Measurements from ENCODE around the gene INTS15.

- no peak for TF ChIP-seq POLR2AphosphoS5 (IDR thresholded peaks at IDR 0.05; ENCODE audit: control insufficient read depth, insufficient read depth, low read depth, low read length)
- no peak for TF ChIP-seq ZNF766 (CRISPR knock-in tag; conservative IDR thresholded peaks at IDR 0.05)
- no peak for TF ChIP-seq YY1 (IDR thresholded peaks at IDR 0.05; ENCODE audit: borderline replicate concordance in 1 of 3, control insufficient read depth in 1 of 3, extremely low read depth in 1 of 3, insufficient read depth in 3 of 3, insufficient read length in 1 of 3, insufficient replicate concordance in 2 of 3, low read depth in 1 of 3, low read length in 2 of 3)
- TF ChIP-seq CTCF (IDR thresholded peaks at IDR 0.05 in 2 of 3, conservative IDR thresholded peaks at IDR 0.05 in 1 of 3; ENCODE audit: insufficient read depth in 2 of 3, low read depth in 1 of 3, low read length in 3 of 3), result no peak
- TF ChIP-seq KLF13 (tag; IDR thresholded peaks at IDR 0.05; ENCODE audit: borderline replicate concordance, low read depth), result no peak
- no peak for TF ChIP-seq ZBTB1 (CRISPR knock-in tag; IDR thresholded peaks at IDR 0.05; ENCODE audit: borderline replicate concordance, low read depth)
- TF ChIP-seq RAD21 (CRISPR knock-in tag; conservative IDR thresholded peaks at IDR 0.05 in 1 of 2, IDR thresholded peaks at IDR 0.05 in 1 of 2), result no peak
- no peak for TF ChIP-seq HNRNPLL (IDR thresholded peaks at IDR 0.05; ENCODE audit: low read depth, low read length, poor library complexity, severe bottlenecking)
- no peak for TF ChIP-seq NFATC3 (IDR thresholded peaks at IDR 0.05)
- TF ChIP-seq EP300 (IDR thresholded peaks at IDR 0.05; ENCODE audit: low read length), result no peak
- no peak for TF ChIP-seq ZNF717 (CRISPR knock-in tag; IDR thresholded peaks at IDR 0.05)
- TF ChIP-seq ZNF212 (CRISPR knock-in tag; IDR thresholded peaks at IDR 0.05), result no peak
Observed at GRCh38 chr7:6562106-6562505, 27.7 kb upstream of the INTS15 start.

Measured in K562 (cell line).